ENCODE results near the gene CDC34. TPM values are rescaled to one million over a fixed set of nuclear protein-coding genes. Genes with fewer than 3 reads are reported as not detected.
A peak's percentile ranks its signal among the peaks of the same experiment; 100 is the strongest.

CDC34 gene
- total RNA-seq, 1 experiment from 2014 or later, result 93.3 TPM

- Histone ChIP-seq H3K4me2 (no peak overlapping the region), H3K27me3 (ENCODE audit: insufficient read depth, low read depth) (no peaks in the 10 kb centered on the region), H3K9me3 (ENCODE audit: insufficient read depth, low read depth) (no peaks in the 10 kb centered on the region), H3K79me2 (ENCODE audit: low read depth) (no peaks in the 10 kb centered on the region), H4K20me1 (ENCODE audit: insufficient read depth) (no peaks in the 10 kb centered on the region), H3K4me3 (no peak overlapping the region), H3K36me3 (ENCODE audit: low read depth) (no peaks in the 10 kb centered on the region), H3K4me1 (replicated peaks; ENCODE audit: insufficient read depth) (no peaks in the 10 kb centered on the region), H3K27ac (no peak overlapping the region), H3F3A (ENCODE audit: insufficient read depth, low read depth) (peaks cover 41% of the 10 kb centered on the region), H2AFZ (no peak overlapping the region), H3K9me2 (ENCODE audit: insufficient read depth) (no peaks in the 10 kb centered on the region)
- ChIA-PET CTCF (no interaction called here), POLR2A (ENCODE audit: unreplicated experiment) (no interaction called here)
- BruUV-seq (replicated peaks), result no TSS peak
- DNase-seq, result no peak
- intact Hi-C loops (cut with micrococcal nuclease; ENCODE audit: unreplicated experiment), result no loop called here
- TF ChIP-seq, protein P1, sequence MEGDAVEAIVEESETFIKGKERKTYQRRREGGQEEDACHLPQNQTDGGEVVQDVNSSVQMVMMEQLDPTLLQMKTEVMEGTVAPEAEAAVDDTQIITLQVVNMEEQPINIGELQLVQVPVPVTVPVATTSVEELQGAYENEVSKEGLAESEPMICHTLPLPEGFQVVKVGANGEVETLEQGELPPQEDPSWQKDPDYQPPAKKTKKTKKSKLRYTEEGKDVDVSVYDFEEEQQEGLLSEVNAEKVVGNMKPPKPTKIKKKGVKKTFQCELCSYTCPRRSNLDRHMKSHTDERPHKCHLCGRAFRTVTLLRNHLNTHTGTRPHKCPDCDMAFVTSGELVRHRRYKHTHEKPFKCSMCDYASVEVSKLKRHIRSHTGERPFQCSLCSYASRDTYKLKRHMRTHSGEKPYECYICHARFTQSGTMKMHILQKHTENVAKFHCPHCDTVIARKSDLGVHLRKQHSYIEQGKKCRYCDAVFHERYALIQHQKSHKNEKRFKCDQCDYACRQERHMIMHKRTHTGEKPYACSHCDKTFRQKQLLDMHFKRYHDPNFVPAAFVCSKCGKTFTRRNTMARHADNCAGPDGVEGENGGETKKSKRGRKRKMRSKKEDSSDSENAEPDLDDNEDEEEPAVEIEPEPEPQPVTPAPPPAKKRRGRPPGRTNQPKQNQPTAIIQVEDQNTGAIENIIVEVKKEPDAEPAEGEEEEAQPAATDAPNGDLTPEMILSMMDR (conservative IDR thresholded peaks at IDR 0.05), result no peak
- TF ChIP-seq EZH2 (IDR thresholded peaks at IDR 0.05; ENCODE audit: low read depth), result no peak
These were observed 36.5 kb upstream of the CDC34 start for GRCh38 chr19:495081-495401.

DNA sequence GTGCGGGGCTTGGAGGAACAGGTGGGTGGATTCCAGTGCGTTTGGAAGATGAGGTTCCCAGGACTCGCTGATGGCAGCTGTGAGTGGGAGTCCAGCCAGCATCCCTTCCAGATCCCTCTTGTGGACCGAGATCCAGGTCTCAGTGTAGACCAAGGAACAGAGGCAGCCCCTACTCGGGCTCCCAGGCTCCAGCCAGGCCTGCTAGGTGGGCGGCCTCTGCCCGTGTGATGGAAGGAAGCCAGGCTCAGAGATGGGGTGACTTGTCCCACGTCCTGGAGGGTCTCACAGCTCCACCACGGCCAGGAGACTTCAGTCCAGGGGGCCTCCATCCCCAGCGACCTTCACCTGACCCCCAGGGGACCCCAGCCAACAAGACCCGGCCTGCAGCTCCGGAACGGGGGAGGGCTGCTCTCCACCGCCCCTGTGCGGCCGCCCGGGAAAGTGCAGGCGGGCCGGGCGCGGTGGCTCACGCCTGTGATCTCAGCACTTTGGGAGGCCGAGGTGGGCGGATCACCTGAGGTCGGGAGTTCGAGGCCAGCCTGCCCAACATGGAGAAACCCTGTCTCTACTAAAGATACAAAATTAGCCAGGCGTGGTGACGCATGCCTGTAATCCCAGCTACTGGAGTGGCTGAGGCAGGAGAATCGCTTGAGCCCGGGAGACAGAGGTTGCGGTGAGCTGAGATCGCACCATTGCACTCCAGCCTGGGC is 36.0 kb upstream of the CDC34 start:
- no peaks in the 10 kb centered on the region for H3K9me3 ChIP-seq (ENCODE audit: insufficient read depth, low read depth)
- no peaks in the 10 kb centered on the region for H3K36me3 ChIP-seq (ENCODE audit: low read depth)
- peak in 1 of 2 experiments; percentile 43 for DNase-seq
- intact Hi-C loops (cut with micrococcal nuclease; ENCODE audit: unreplicated experiment), result no loop called here
- no peak for TF ChIP-seq EZH2 (IDR thresholded peaks at IDR 0.05; ENCODE audit: low read depth)
- TF ChIP-seq, protein P1 (conservative IDR thresholded peaks at IDR 0.05), result peak; percentile 89
- no peak overlapping the region for H3K4me2 ChIP-seq
- H3K9me2 ChIP-seq (ENCODE audit: insufficient read depth), result no peaks in the 10 kb centered on the region
- no peaks in the 10 kb centered on the region for H4K20me1 ChIP-seq (ENCODE audit: insufficient read depth)
- no peak overlapping the region for H2AFZ ChIP-seq
- ChIA-PET CTCF (no interaction called here), POLR2A (ENCODE audit: unreplicated experiment) (no interaction called here)
- no peak overlapping the region for H3K27ac ChIP-seq
- H3K4me3 ChIP-seq, result no peak overlapping the region
- BruUV-seq (replicated peaks), result no TSS peak
- no peaks in the 10 kb centered on the region for H3K27me3 ChIP-seq (ENCODE audit: insufficient read depth, low read depth)
- peaks cover 41% of the 10 kb centered on the region for H3F3A ChIP-seq (ENCODE audit: insufficient read depth, low read depth)
- no peaks in the 10 kb centered on the region for H3K79me2 ChIP-seq (ENCODE audit: low read depth)
- no peaks in the 10 kb centered on the region for H3K4me1 ChIP-seq (replicated peaks; ENCODE audit: insufficient read depth)

- Histone ChIP-seq H3K36me3 (ENCODE audit: low read depth) (no peaks in the 10 kb centered on the region), H3K4me2 (no peak within 1 kb of the TSS), H3K9me3 (ENCODE audit: insufficient read depth, low read depth) (no peaks in the 10 kb centered on the region), H3K4me1 (replicated peaks; ENCODE audit: insufficient read depth) (no peaks in the 10 kb centered on the region), H3K27me3 (ENCODE audit: insufficient read depth, low read depth) (no peaks in the 10 kb centered on the region), H2AFZ (no peak within 1 kb of the TSS), H4K20me1 (ENCODE audit: insufficient read depth) (no peaks in the 10 kb centered on the region), H3F3A (ENCODE audit: insufficient read depth, low read depth) (peaks cover 37% of the 10 kb centered on the region), H3K79me2 (ENCODE audit: low read depth) (no peaks in the 10 kb centered on the region), H3K4me3 (no peak within 1 kb of the TSS), H3K27ac (no peak within 1 kb of the TSS), H3K9me2 (ENCODE audit: insufficient read depth) (no peaks in the 10 kb centered on the region)
- no TSS peak for BruUV-seq (replicated peaks)
- no peak for DNase-seq
- TF ChIP-seq, protein P1 (conservative IDR thresholded peaks at IDR 0.05), result no peak
- TF ChIP-seq EZH2 (IDR thresholded peaks at IDR 0.05; ENCODE audit: low read depth), result no peak
- CTCF ChIA-PET, result no interaction called here
- intact Hi-C loops (cut with micrococcal nuclease; ENCODE audit: unreplicated experiment), result no loop called here
- POLR2A ChIA-PET (ENCODE audit: unreplicated experiment), result no interaction called here
These were observed 35.4 kb upstream of the CDC34 start, which contains the start of gene MADCAM1 for GRCh38 chr19:496112-496665. Gene MADCAM1, plus strand, starts transcription at chr19:496486. Its CDS starts 14 bp downstream, at chr19:496500.
